ENCODE measurements around the gene FUNDC1. TPM values are rescaled to one million over a fixed set of nuclear protein-coding genes. Genes with fewer than 3 reads are reported as not detected.

The FUNDC1 gene
- total RNA-seq (1 to 10 TPM; 2.6 to 8.2 (median 4.7) TPM), polyA plus RNA-seq (10 to 100 TPM in 1 of 2 donors, 1 to 10 TPM in 1; 6.3 to 11.8 TPM)

- FAIRE-seq, result peak; percentile 98
- 0 to 1% methylated on average over 32 to 35 of the region's 35 CpGs for WGBS, 2 donors
- TF ChIP-seq CTCF (IDR thresholded peaks at IDR 0.05), result peak in 1 of 4 donors; percentile 15
- Histone ChIP-seq H3K4me3 (peak within 1 kb of the TSS; percentile 48 to 81 (median 69)), H3K4me1 (peaks cover 0 to 5% (median 3%) of the 10 kb centered on the region in 3 donors), H3K9me3 (no peaks in the 10 kb centered on the region), H3K27me3 (no peaks in the 10 kb centered on the region), H3K36me3 (no peaks in the 10 kb centered on the region), H3K27ac (peak within 1 kb of the TSS; percentile 31 to 66 (median 52))
- peak; percentile 98 to 100 (median 99) for ATAC-seq
- peak; percentile 90 to 100 (median 97) for DNase-seq
- intact Hi-C loops (cut with DNase I), result no loop called here
Measured at GRCh38 chrX:44542567-44543325, at the start of gene FUNDC1. FUNDC1 (minus strand) TSS chrX:44542859; CDS start chrX:44542832, 27 bp downstream.

GRCh38 chrX:44585866-44586265 lies 43.2 kb upstream of the FUNDC1 start:
- intact Hi-C loops (cut with DNase I), result no loop called here
- H3K9me3 ChIP-seq, result no peaks in the 10 kb centered on the region
- no peak for FAIRE-seq

GRCh38 chrX:44580466-44580865 lies 37.8 kb upstream of the FUNDC1 start:
- H3K27ac ChIP-seq, result no peak overlapping the region
- H3K27me3 ChIP-seq, result no peaks in the 10 kb centered on the region
- no peak for TF ChIP-seq CTCF (IDR thresholded peaks at IDR 0.05)
- no peaks in the 10 kb centered on the region for H3K4me1 ChIP-seq
- no peak for FAIRE-seq
- DNase-seq, result no peak
- H3K36me3 ChIP-seq, result no peaks in the 10 kb centered on the region
- no peak overlapping the region for H3K4me3 ChIP-seq
- H3K9me3 ChIP-seq, result no peaks in the 10 kb centered on the region
- intact Hi-C loops (cut with DNase I), result no loop called here
- WGBS, 2 donors, result 73 to 77% methylated on average over 3 of the region's 3 CpGs
- ATAC-seq, result no peak

More at GRCh38 chrX:44585866-44586265, 43.2 kb upstream of the FUNDC1 start:
- no peak for TF ChIP-seq CTCF (IDR thresholded peaks at IDR 0.05)
- no peak overlapping the region for H3K4me3 ChIP-seq
- no peaks in the 10 kb centered on the region for H3K4me1 ChIP-seq
- no peaks in the 10 kb centered on the region for H3K36me3 ChIP-seq
- no peaks in the 10 kb centered on the region for H3K27me3 ChIP-seq
- no peak overlapping the region for H3K27ac ChIP-seq
- ATAC-seq, result no peak
- 75 to 86% methylated on average over 3 of the region's 3 CpGs for WGBS, 2 donors
- no peak for DNase-seq

- H3K4me3 ChIP-seq, result no peak overlapping the region
- intact Hi-C loops (cut with DNase I), result no loop called here
- no peaks in the 10 kb centered on the region for H3K36me3 ChIP-seq
- H3K27ac ChIP-seq, result no peak overlapping the region
- H3K9me3 ChIP-seq, result no peaks in the 10 kb centered on the region
- no peak for DNase-seq
- 76 to 77% methylated on average over 4 of the region's 4 CpGs for WGBS, 2 donors
- no peaks in the 10 kb centered on the region for H3K4me1 ChIP-seq
- FAIRE-seq, result no peak
- TF ChIP-seq CTCF (IDR thresholded peaks at IDR 0.05), result no peak
- no peaks in the 10 kb centered on the region for H3K27me3 ChIP-seq
- no peak for ATAC-seq
Measured at GRCh38 chrX:44572340-44572938, 29.8 kb upstream of the FUNDC1 start.

- ATAC-seq (no peak), DNase-seq (no peak), FAIRE-seq (no peak)
- Histone ChIP-seq H3K36me3 (no peaks in the 10 kb centered on the region), H3K4me3 (no peak overlapping the region), H3K9me3 (no peaks in the 10 kb centered on the region), H3K27ac (no peak overlapping the region), H3K27me3 (peaks cover 0 to 5% (median 0%) of the 10 kb centered on the region in 4 donors), H3K4me1 (no peaks in the 10 kb centered on the region)
- intact Hi-C loops (cut with DNase I), result no loop called here
- TF ChIP-seq CTCF (IDR thresholded peaks at IDR 0.05), result no peak
- 33 to 62% methylated on average over 2 of the region's 2 CpGs for WGBS, 2 donors
Measured at GRCh38 chrX:44570522-44570921, 27.9 kb upstream of the FUNDC1 start.

Data from pancreas (tissue), 10 donors.